ENCODE measurements around the gene ZMYND10. TPM values are rescaled to one million over a fixed set of nuclear protein-coding genes. Genes with fewer than 3 reads are reported as not detected.

ZMYND10 gene
- polyA plus RNA-seq, 1 experiment = 0.87 TPM

GRCh38 chr3:50340147-50340447, 5.4 kb downstream of the ZMYND10 start:
- Histone ChIP-seq H3K27me3 (ENCODE audit: control insufficient read depth, insufficient read depth, low read length) (no peaks in the 10 kb centered on the region), H3K27ac (ENCODE audit: low read depth, low read length) (peak overlapping the region; percentile 65), H3K9me3 (ENCODE audit: control insufficient read depth, insufficient read depth, low read length) (no peaks in the 10 kb centered on the region; the same call in 1 of the 2 replicates), H3K4me3 (ENCODE audit: low read depth, low read length) (peak overlapping the region; percentile 58)
- TF ChIP-seq CTCF (IDR thresholded peaks at IDR 0.05; ENCODE audit: low read depth, low read length) = no peak
- DNase-seq (ENCODE audit: low read depth, low spot score) = no peak
- ChIA-PET POLR2A (interaction anchor here (0.7 to 1.0 kb wide), 3 partner anchors 9 to 19 kb away, joined by 3 to 9 read pairs (median 5); partner anchors contain the start of genes CYB561D2 and NPRL2), CTCF (interaction anchor here (1.1 kb wide), 1 partner anchor 16 kb away, joined by 4 read pairs; no protein-coding TSS in a partner anchor)

- H3K27me3 ChIP-seq (ENCODE audit: control insufficient read depth, insufficient read depth, low read length) = no peaks in the 10 kb centered on the region
- no peak for DNase-seq (ENCODE audit: low read depth, low spot score)
- ChIA-PET CTCF (no interaction called here), POLR2A (interaction anchor here (0.6 to 0.7 kb wide), 2 partner anchors 10 to 22 kb away, joined by 3 read pairs; no protein-coding TSS in a partner anchor)
- H3K9me3 ChIP-seq (ENCODE audit: control insufficient read depth, insufficient read depth, low read length) = no peaks in the 10 kb centered on the region; the same call in 1 of the 2 replicates
- no peak for TF ChIP-seq CTCF (IDR thresholded peaks at IDR 0.05; ENCODE audit: low read depth, low read length)
- peak overlapping the region; percentile 58 for H3K4me3 ChIP-seq (ENCODE audit: low read depth, low read length)
- H3K27ac ChIP-seq (ENCODE audit: low read depth, low read length) = peak overlapping the region; percentile 65
These were observed 5.9 kb downstream of the ZMYND10 start for GRCh38 chr3:50339485-50340146.

GRCh38 chr3:50338965-50339364, 6.6 kb downstream of the ZMYND10 start:
- ChIA-PET POLR2A (interaction anchor here (0.6 kb wide), 1 partner anchor 23 kb away, joined by 3 read pairs; no protein-coding TSS in a partner anchor), CTCF (no interaction called here)
- peak overlapping the region; percentile 10; the same call in 1 of the 2 replicates for H3K4me3 ChIP-seq (ENCODE audit: low read depth, low read length)
- H3K27ac ChIP-seq (ENCODE audit: low read depth, low read length) = no peak overlapping the region
- no peak for DNase-seq (ENCODE audit: low read depth, low spot score)
- no peak for TF ChIP-seq CTCF (IDR thresholded peaks at IDR 0.05; ENCODE audit: low read depth, low read length)
- no peaks in the 10 kb centered on the region for H3K27me3 ChIP-seq (ENCODE audit: control insufficient read depth, insufficient read depth, low read length)
- no peaks in the 10 kb centered on the region; the same call in 1 of the 2 replicates for H3K9me3 ChIP-seq (ENCODE audit: control insufficient read depth, insufficient read depth, low read length)

- H3K27me3 ChIP-seq (ENCODE audit: control insufficient read depth, insufficient read depth, low read length) = no peaks in the 10 kb centered on the region
- no peaks in the 10 kb centered on the region; the same call in 1 of the 2 replicates for H3K9me3 ChIP-seq (ENCODE audit: control insufficient read depth, insufficient read depth, low read length)
- no peak for TF ChIP-seq CTCF (IDR thresholded peaks at IDR 0.05; ENCODE audit: low read depth, low read length)
- peak; percentile 99 for DNase-seq (ENCODE audit: low read depth, low spot score)
- H3K27ac ChIP-seq (ENCODE audit: low read depth, low read length) = peak overlapping the region; percentile 96
- ChIA-PET POLR2A (interaction anchor here (0.6 to 2.4 kb wide), 14 partner anchors 9 to 1675 kb away, joined by 3 to 22 read pairs (median 4); partner anchors contain the start of genes CYB561D2, HYAL3, NAA80 and NPRL2), CTCF (interaction anchor here (0.5 to 2.4 kb wide), 6 partner anchors 11 to 501 kb away, joined by 3 to 15 read pairs (median 6); no protein-coding TSS in a partner anchor)
- peak overlapping the region; percentile 98 for H3K4me3 ChIP-seq (ENCODE audit: low read depth, low read length)
These were observed 8.2 kb downstream of the ZMYND10 start for GRCh38 chr3:50337175-50337861.
